A549 (cell line): ENCODE results near the gene BBIP1. TPM values are rescaled to one million over a fixed set of nuclear protein-coding genes. Genes with fewer than 3 reads are reported as not detected.

Source experiments
- ATAC-seq, 2 experiments: fragments of 200-7000 bp in 1 of 2; fragments of >200 bp in 1 of 2; cut with Nextera tagmentation in 1 of 2; cut with Tn5 transposase in 1 of 2; 3 replicates each; pipeline versions ENCODE4 v1.8.0 to v1.9.1; 2018 to 2020; ENCODE audit warnings: mild to moderate bottlenecking in 1 of 2, moderate library complexity in 1 of 2
- CTCF ChIA-PET: fragments of 300-600 bp; sonication (Branson Sonifier 250); formaldehyde crosslinking; extraction: SDS; loops from one replicate; lab custom pipeline; 2021; ENCODE audit warnings: antibody characterized with exemption, inconsistent platforms; lab: Yijun Ruan, JAX
- POLR2A ChIA-PET: fragments of 350-600 bp; formaldehyde crosslinking; extraction: SDS; loops from one replicate; lab custom pipeline; 2021; ENCODE audit warnings: antibody characterized with exemption, inconsistent platforms; lab: Yijun Ruan, JAX
- DNase-seq, 2 experiments: peaks; one replicate each; pipeline versions ENCODE4 v3.0.0 to v3.0.0-alpha.2; 2011 to 2016; ENCODE audit warnings: low read depth in 1 of 2, low spot score in 1 of 2
- FAIRE-seq: peaks from 2 replicates; lab custom pipeline; 2011; peaks lifted over from hg19 to GRCh38; lab: Jason Lieb, UNC
- H3K27ac ChIP-seq, 2 experiments: fragments of >200 bp; sonication (Bioruptor Twin); formaldehyde crosslinking; 3 replicates each; pipeline ENCODE4 v1.5.1; 2016 to 2017
- H3K4me1 ChIP-seq: fragments of >200 bp; sonication (Bioruptor Twin); formaldehyde crosslinking; 3 replicates; pipeline ENCODE4 v1.6.1; 2016
- H3K4me2 ChIP-seq: fragments of >200 bp; sonication (Bioruptor Twin); formaldehyde crosslinking; 3 replicates; pipeline ENCODE4 v1.6.1; 2016
- H3K4me3 ChIP-seq: fragments of >200 bp; sonication (Bioruptor Twin); formaldehyde crosslinking; 3 replicates; pipeline ENCODE4 v1.5.1; 2016
- H3K9me3 ChIP-seq: fragments of >200 bp; sonication (Bioruptor Twin); formaldehyde crosslinking; 3 replicates; pipeline ENCODE4 v1.6.1; 2016
- BHLHE40 ChIP-seq: IDR thresholded peaks from 2 replicates; pipeline ENCODE4 v1.6.1; 2012; ENCODE audit warnings: low read depth, low read length, inconsistent platforms
- CBX8 ChIP-seq: fragments of 200-600 bp; sonication (generic); IDR thresholded peaks from 2 replicates; pipeline ENCODE4 v1.6.1; 2016
- CEBPB ChIP-seq, 2 experiments: fragments of >200 bp in 1 of 2; sonication (Bioruptor Twin) in 1 of 2; formaldehyde crosslinking in 1 of 2; IDR thresholded peaks; 2 replicates each; pipeline ENCODE4 v1.6.1; 2012 to 2016
- CHD2 ChIP-seq: fragments of 150-350 bp; IDR thresholded peaks from 2 replicates; pipeline ENCODE4 v1.6.1; 2014; ENCODE audit warnings: low read length; ENCODE audit not compliant: partially characterized antibody
- CHD4 ChIP-seq: fragments of 200-600 bp; sonication (generic); IDR thresholded peaks from 2 replicates; pipeline ENCODE4 v1.6.1; 2016; ENCODE audit warnings: antibody characterized with exemption, mild to moderate bottlenecking, borderline replicate concordance
- EHF ChIP-seq: fragments of 250-450 bp; sonication (Bioruptor Pico); IDR thresholded peaks from 2 replicates; pipeline ENCODE4 v1.5.0; 2020; ENCODE audit warnings: mild to moderate bottlenecking
- EP300 ChIP-seq, 2 experiments: fragments of >200 bp; sonication (Bioruptor Twin); formaldehyde crosslinking; IDR thresholded peaks; 2 replicates in 1 of 2; 3 replicates in 1 of 2; pipeline ENCODE4 v1.6.1; 2016 to 2017
- ESRRA ChIP-seq: fragments of 150-350 bp; IDR thresholded peaks from 2 replicates; pipeline ENCODE4 v1.6.1; 2014; ENCODE audit warnings: mild to moderate bottlenecking, low read length, borderline replicate concordance
- FOSB ChIP-seq: fragments of 250-450 bp; sonication (Bioruptor Pico); IDR thresholded peaks from 2 replicates; pipeline ENCODE4 v1.5.0; 2020; ENCODE audit warnings: mild to moderate bottlenecking, moderate library complexity
- JUNB ChIP-seq: fragments of >200 bp; sonication (Bioruptor Twin); formaldehyde crosslinking; IDR thresholded peaks from 2 replicates; pipeline ENCODE4 v1.6.1; 2016
- MAFK ChIP-seq: fragments of 450-650 bp; IDR thresholded peaks from 2 replicates; pipeline ENCODE4 v1.6.1; 2014; ENCODE audit not compliant: partially characterized antibody
- MAZ ChIP-seq: fragments of 150-350 bp; IDR thresholded peaks from 2 replicates; pipeline ENCODE4 v1.6.1; 2014; ENCODE audit warnings: antibody characterized with exemption, low read depth, low read length, borderline replicate concordance
- NFE2L2 ChIP-seq: fragments of 150-350 bp; conservative IDR thresholded peaks from 2 replicates; pipeline ENCODE4 v1.6.1; 2014; ENCODE audit warnings: low read length
- NPAS2 ChIP-seq: fragments of 250-450 bp; sonication (Bioruptor Pico); IDR thresholded peaks from 2 replicates; pipeline ENCODE4 v1.8.0; 2022; ENCODE audit warnings: mild to moderate bottlenecking, moderate library complexity, borderline replicate concordance
- POLR2A ChIP-seq: IDR thresholded peaks from 2 replicates; pipeline ENCODE4 v1.6.1; 2012; ENCODE audit warnings: mild to moderate bottlenecking, low read length
- POLR2AphosphoS2 ChIP-seq: conservative IDR thresholded peaks from 2 replicates; pipeline ENCODE4 v1.6.1; 2012; ENCODE audit warnings: low read length, improper control_type of control experiment, inconsistent platforms
- RAD21 ChIP-seq, 2 experiments: fragments of >200 bp in 1 of 2; sonication (Bioruptor Twin) in 1 of 2; formaldehyde crosslinking in 1 of 2; IDR thresholded peaks in 1 of 2; conservative IDR thresholded peaks in 1 of 2; 2 replicates in 1 of 2; 3 replicates in 1 of 2; pipeline ENCODE4 v1.6.1; 2012 to 2018; ENCODE audit warnings: inconsistent platforms in 1 of 2
- RARB ChIP-seq: fragments of 250-450 bp; sonication (Bioruptor Pico); IDR thresholded peaks from 2 replicates; pipeline ENCODE4 v1.8.0; 2021; ENCODE audit warnings: mild to moderate bottlenecking, moderate library complexity
- RCOR1 ChIP-seq: fragments of 150-350 bp; IDR thresholded peaks from 2 replicates; pipeline ENCODE4 v1.6.1; 2014; ENCODE audit warnings: antibody characterized with exemption, low read length, low read depth
- RNF2 ChIP-seq: fragments of 200-600 bp; sonication (generic); IDR thresholded peaks from 2 replicates; pipeline ENCODE4 v1.6.1; 2016; ENCODE audit warnings: low read depth, mild to moderate bottlenecking, antibody characterized with exemption, moderate library complexity, borderline replicate concordance
- SMC3 ChIP-seq: fragments of >200 bp; sonication (Bioruptor Twin); formaldehyde crosslinking; IDR thresholded peaks from 3 replicates; pipeline ENCODE4 v1.6.1; 2018; ENCODE audit warnings: inconsistent platforms
- TP53 ChIP-seq: fragments of 250-450 bp; sonication (Bioruptor Pico); IDR thresholded peaks from 2 replicates; pipeline ENCODE4 v1.5.0; 2021; ENCODE audit warnings: mild to moderate bottlenecking, moderate library complexity
- ZC3H11A ChIP-seq: fragments of 450-650 bp; IDR thresholded peaks from 2 replicates; pipeline ENCODE4 v1.6.1; 2014; ENCODE audit warnings: antibody characterized with exemption, mild to moderate bottlenecking
- ZFP36 ChIP-seq: fragments of 450-650 bp; IDR thresholded peaks from 2 replicates; pipeline ENCODE4 v1.6.1; 2014; ENCODE audit warnings: borderline replicate concordance; ENCODE audit not compliant: partially characterized antibody
- ZNF302 ChIP-seq: fragments of 250-450 bp; sonication (Bioruptor Pico); IDR thresholded peaks from 2 replicates; pipeline ENCODE4 v1.9.0; 2021; ENCODE audit warnings: inconsistent platforms, mild to moderate bottlenecking, moderate library complexity
- WGBS: methylation state at CpG from one replicate; pipeline ENCODE4 v1.1.6; 2017; ENCODE audit errors: missing lambda C conversion rate; 5-methylcytosine and 5-hydroxymethylcytosine counted together
- polyA plus RNA-seq, 4 experiments: library from polyadenylated mRNA; depleted of rRNA in 3 of 4; stranded (reverse); fragments of >200 nt; fragmentation: RNase III in 1 of 4; extraction: RNeasy Plus Mini Kit Qiagen cat#74134 plus additional on column Dnase treatment in 1 of 4; gene quantifications; 2 replicates in 3 of 4; 3 replicates in 1 of 4; pipeline ENCODE4 v1.2.3, GENCODE V29; 2011 to 2017
- TF ChIP-seq, protein P1 (sequence below): fragments of 450-650 bp; IDR thresholded peaks from 2 replicates; pipeline ENCODE4 v1.6.1; 2014; ENCODE audit warnings: antibody characterized with exemption
- TF ChIP-seq, protein P2 (sequence below): fragments of 250-450 bp; sonication (Bioruptor Pico); IDR thresholded peaks from 2 replicates; pipeline ENCODE4 v1.5.0; 2020; ENCODE audit warnings: low read depth, mild to moderate bottlenecking, moderate library complexity
- TF ChIP-seq, protein P3 (sequence below): IDR thresholded peaks from 2 replicates; pipeline ENCODE4 v1.6.1; 2012
- TF ChIP-seq, protein P4 (sequence below): IDR thresholded peaks from 2 replicates; pipeline ENCODE4 v1.6.1; 2012
- TF ChIP-seq, protein P5 (sequence below): fragments of >200 bp; sonication (Bioruptor Twin); formaldehyde crosslinking; IDR thresholded peaks from 3 replicates; pipeline ENCODE4 v1.5.1; 2016
- TF ChIP-seq, protein P6 (sequence below): fragments of 150-350 bp; IDR thresholded peaks from 2 replicates; pipeline ENCODE4 v1.6.1; 2014; ENCODE audit warnings: low read depth, mild to moderate bottlenecking, low read length

The BBIP1 gene
- polyA plus RNA-seq, 2 of the 4 experiments (the other 2 are of a cell fraction), result 57.2 to 83.4 TPM

DNA sequence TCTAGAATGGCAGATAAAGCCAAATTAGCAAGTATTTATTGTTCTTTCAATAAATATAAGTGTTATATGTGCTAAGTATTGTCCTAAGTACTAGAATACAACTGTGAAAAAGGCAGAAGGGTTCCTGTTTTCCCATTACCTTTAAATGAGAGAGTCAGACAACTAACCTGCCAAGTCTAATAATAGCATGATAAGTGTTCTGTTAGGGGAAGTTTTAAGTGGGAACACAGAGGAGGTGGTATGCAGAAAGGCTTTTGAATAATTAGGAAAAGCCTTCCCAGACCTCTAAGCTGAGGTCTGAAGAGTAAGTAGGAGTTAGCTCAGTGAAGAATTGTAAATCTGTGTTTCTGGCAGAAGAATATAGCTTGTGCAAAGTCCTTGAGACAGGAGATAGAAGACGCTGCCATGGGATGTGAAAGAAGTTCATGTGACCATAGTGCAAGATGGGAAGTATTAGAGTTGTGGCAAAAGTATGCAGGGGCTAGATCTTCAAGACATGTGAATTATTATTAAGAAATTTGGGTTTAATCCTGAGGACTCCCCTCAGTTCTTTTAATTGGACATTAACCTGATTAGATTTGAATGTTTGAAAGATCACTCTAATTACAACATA, 12.9 kb upstream of the BBIP1 start:
- H3K27ac ChIP-seq, result no peak overlapping the region
- POLR2A ChIA-PET, result no interaction called here
- peaks cover 3% of the 10 kb centered on the region; the same call in 1 of the 3 replicates for H3K4me1 ChIP-seq
- DNase-seq (no peak), ATAC-seq (no peak), FAIRE-seq (no peak)
- 92% methylated on average over 1 of the region's 1 CpG for WGBS
- no peak overlapping the region for H3K4me2 ChIP-seq
- CTCF ChIA-PET, result no interaction called here
- TF ChIP-seq NFE2L2, result no peak
- TF ChIP-seq, protein P1, sequence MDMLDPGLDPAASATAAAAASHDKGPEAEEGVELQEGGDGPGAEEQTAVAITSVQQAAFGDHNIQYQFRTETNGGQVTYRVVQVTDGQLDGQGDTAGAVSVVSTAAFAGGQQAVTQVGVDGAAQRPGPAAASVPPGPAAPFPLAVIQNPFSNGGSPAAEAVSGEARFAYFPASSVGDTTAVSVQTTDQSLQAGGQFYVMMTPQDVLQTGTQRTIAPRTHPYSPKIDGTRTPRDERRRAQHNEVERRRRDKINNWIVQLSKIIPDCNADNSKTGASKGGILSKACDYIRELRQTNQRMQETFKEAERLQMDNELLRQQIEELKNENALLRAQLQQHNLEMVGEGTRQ, result no peak
- TF ChIP-seq ZNF302 (CRISPR knock-in tag), result no peak
- no peak for TF ChIP-seq TP53
- TF ChIP-seq RCOR1, result no peak
- TF ChIP-seq SMC3, result no peak
- TF ChIP-seq RNF2, result no peak
- no peak for TF ChIP-seq FOSB (CRISPR knock-in tag)
- TF ChIP-seq RAD21 (conservative IDR thresholded peaks at IDR 0.05 in 1 of 2, IDR thresholded peaks at IDR 0.05 in 1 of 2), result no peak
- TF ChIP-seq, protein P2, sequence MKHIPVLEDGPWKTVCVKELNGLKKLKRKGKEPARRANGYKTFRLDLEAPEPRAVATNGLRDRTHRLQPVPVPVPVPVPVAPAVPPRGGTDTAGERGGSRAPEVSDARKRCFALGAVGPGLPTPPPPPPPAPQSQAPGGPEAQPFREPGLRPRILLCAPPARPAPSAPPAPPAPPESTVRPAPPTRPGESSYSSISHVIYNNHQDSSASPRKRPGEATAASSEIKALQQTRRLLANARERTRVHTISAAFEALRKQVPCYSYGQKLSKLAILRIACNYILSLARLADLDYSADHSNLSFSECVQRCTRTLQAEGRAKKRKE, result no peak
- TF ChIP-seq, protein P3, sequence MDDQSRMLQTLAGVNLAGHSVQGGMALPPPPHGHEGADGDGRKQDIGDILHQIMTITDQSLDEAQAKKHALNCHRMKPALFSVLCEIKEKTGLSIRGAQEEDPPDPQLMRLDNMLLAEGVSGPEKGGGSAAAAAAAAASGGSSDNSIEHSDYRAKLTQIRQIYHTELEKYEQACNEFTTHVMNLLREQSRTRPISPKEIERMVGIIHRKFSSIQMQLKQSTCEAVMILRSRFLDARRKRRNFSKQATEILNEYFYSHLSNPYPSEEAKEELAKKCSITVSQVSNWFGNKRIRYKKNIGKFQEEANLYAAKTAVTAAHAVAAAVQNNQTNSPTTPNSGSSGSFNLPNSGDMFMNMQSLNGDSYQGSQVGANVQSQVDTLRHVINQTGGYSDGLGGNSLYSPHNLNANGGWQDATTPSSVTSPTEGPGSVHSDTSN, result no peak
- no peak for TF ChIP-seq CBX8
- TF ChIP-seq, protein P4, sequence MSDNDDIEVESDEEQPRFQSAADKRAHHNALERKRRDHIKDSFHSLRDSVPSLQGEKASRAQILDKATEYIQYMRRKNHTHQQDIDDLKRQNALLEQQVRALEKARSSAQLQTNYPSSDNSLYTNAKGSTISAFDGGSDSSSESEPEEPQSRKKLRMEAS, result no peak
- TF ChIP-seq, protein P5, sequence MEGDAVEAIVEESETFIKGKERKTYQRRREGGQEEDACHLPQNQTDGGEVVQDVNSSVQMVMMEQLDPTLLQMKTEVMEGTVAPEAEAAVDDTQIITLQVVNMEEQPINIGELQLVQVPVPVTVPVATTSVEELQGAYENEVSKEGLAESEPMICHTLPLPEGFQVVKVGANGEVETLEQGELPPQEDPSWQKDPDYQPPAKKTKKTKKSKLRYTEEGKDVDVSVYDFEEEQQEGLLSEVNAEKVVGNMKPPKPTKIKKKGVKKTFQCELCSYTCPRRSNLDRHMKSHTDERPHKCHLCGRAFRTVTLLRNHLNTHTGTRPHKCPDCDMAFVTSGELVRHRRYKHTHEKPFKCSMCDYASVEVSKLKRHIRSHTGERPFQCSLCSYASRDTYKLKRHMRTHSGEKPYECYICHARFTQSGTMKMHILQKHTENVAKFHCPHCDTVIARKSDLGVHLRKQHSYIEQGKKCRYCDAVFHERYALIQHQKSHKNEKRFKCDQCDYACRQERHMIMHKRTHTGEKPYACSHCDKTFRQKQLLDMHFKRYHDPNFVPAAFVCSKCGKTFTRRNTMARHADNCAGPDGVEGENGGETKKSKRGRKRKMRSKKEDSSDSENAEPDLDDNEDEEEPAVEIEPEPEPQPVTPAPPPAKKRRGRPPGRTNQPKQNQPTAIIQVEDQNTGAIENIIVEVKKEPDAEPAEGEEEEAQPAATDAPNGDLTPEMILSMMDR, result no peak
- no peak for TF ChIP-seq EP300 (IDR thresholded peaks at IDR 0.05)
- no peak for TF ChIP-seq CEBPB (IDR thresholded peaks at IDR 0.05)
- no peak for TF ChIP-seq CHD2
- no peak for TF ChIP-seq EHF (CRISPR knock-in tag)
- TF ChIP-seq POLR2A, result no peak
- H3K9me3 ChIP-seq, result no peaks in the 10 kb centered on the region
- no peak overlapping the region for H3K4me3 ChIP-seq

DNA sequence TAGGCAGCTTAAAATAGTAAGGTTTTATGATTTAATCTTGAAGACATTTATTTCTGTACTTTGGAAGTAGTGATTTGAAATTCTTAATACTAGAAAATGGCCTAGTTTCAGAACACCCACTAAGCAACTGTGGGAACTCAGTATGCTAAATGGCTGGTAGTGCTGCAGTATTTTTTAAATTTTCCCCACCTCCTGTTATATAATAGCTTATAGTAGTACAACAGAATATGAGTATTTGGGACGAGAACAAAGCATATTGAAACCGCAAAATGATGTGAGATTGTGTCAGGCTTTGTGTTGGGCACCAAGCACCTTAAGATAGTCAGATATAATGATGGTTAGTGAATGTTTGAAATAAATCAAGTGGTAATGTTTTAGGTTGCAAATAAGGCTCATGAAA, 8.5 kb upstream of the BBIP1 start:
- no peak overlapping the region for H3K4me3 ChIP-seq
- no peak overlapping the region for H3K4me2 ChIP-seq
- H3K9me3 ChIP-seq, result no peaks in the 10 kb centered on the region
- no peak for FAIRE-seq
- no peak for ATAC-seq
- H3K4me1 ChIP-seq, result peaks cover 24% of the 10 kb centered on the region
- H3K27ac ChIP-seq, result no peak overlapping the region
- CTCF ChIA-PET, result interaction anchor here (0.9 to 1.6 kb wide), 3 partner anchors 9 to 41 kb away, joined by 3 read pairs; no protein-coding TSS in a partner anchor
- TF ChIP-seq ZFP36 (no peak), MAFK (no peak), ZC3H11A (no peak), MAZ (no peak), CHD2 (no peak), RARB (CRISPR knock-in tag) (no peak), CEBPB (IDR thresholded peaks at IDR 0.05) (no peak), POLR2AphosphoS2 (no peak), NFE2L2 (no peak), BHLHE40 (no peak), EHF (CRISPR knock-in tag) (no peak), CHD4 (no peak), FOSB (CRISPR knock-in tag) (no peak), NPAS2 (CRISPR knock-in tag) (no peak), JUNB (no peak), ESRRA (no peak), EP300 (IDR thresholded peaks at IDR 0.05) (no peak)
- TF ChIP-seq, protein P6, sequence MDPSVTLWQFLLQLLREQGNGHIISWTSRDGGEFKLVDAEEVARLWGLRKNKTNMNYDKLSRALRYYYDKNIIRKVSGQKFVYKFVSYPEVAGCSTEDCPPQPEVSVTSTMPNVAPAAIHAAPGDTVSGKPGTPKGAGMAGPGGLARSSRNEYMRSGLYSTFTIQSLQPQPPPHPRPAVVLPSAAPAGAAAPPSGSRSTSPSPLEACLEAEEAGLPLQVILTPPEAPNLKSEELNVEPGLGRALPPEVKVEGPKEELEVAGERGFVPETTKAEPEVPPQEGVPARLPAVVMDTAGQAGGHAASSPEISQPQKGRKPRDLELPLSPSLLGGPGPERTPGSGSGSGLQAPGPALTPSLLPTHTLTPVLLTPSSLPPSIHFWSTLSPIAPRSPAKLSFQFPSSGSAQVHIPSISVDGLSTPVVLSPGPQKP, result no peak
- POLR2A ChIA-PET, result no interaction called here
- DNase-seq, result no peak
- WGBS, result 93% methylated on average over 2 of the region's 2 CpGs
